Endothelial cell of umbilical vein (primary cell): ENCODE measurements around the gene ZNF524. TPM values are rescaled to one million over a fixed set of nuclear protein-coding genes. Genes with fewer than 3 reads are reported as not detected.
A peak's percentile ranks its signal among the peaks of the same experiment; 100 is the strongest.

Source experiments
- BruUV-seq: library from RNA; stranded (reverse); fragments of 400-500 nt; replicated peaks from 2 replicates; lab custom pipeline; 2021; lab: Mats Ljungman, UMichigan
- CTCF ChIA-PET: fragments of 300-600, 350-600 bp; sonication (Branson Sonifier 250); formaldehyde crosslinking; loops from one replicate; lab custom pipeline; 2021; ENCODE audit warnings: antibody characterized with exemption, inconsistent platforms; lab: Charles Lee
- POLR2A ChIA-PET: fragments of 300-600, 350-600 bp; sonication (Branson Sonifier 250); formaldehyde crosslinking; loops from one replicate; lab custom pipeline; 2021; ENCODE audit warnings: antibody characterized with exemption, inconsistent platforms; lab: Charles Lee
- DNase-seq: peaks from one replicate; pipeline ENCODE4 v3.0.0-alpha.2; 2011; ENCODE audit warnings: low read depth, low spot score
- FAIRE-seq: peaks from 2 replicates; lab custom pipeline; 2011; peaks lifted over from hg19 to GRCh38; lab: Jason Lieb, UNC
- H2AFZ ChIP-seq: 2 replicates; pipeline ENCODE4 v1.6.0; 2012; ENCODE audit warnings: low read depth, low read length, control low read depth, inconsistent platforms
- H3K27ac ChIP-seq: 2 replicates; pipeline ENCODE4 v1.5.1; 2011; ENCODE audit warnings: low read depth, mild to moderate bottlenecking, control low read depth, low read length, moderate library complexity; ENCODE audit not compliant: insufficient read depth
- H3K27me3 ChIP-seq, 2 experiments: 2 replicates each; pipeline versions ENCODE4 v1.6.0 to v1.6.1; 2011; ENCODE audit warnings: low read length in 2 of 2, mixed read lengths in 1 of 2; ENCODE audit not compliant: control insufficient read depth in 2 of 2, insufficient read depth in 2 of 2
- H3K36me3 ChIP-seq, 2 experiments: 2 replicates in 1 of 2; 3 replicates in 1 of 2; pipeline ENCODE4 v1.5.1; 2011; ENCODE audit warnings: low read length in 2 of 2, mild to moderate bottlenecking in 1 of 2, moderate library complexity in 1 of 2; ENCODE audit not compliant: control insufficient read depth in 2 of 2, insufficient read depth in 2 of 2; ENCODE audit errors: extremely low read depth in 1 of 2
- H3K4me1 ChIP-seq: 3 replicates; pipeline ENCODE4 v1.5.1; 2011; ENCODE audit warnings: mild to moderate bottlenecking, low read length; ENCODE audit not compliant: control insufficient read depth, insufficient read depth; ENCODE audit errors: extremely low read depth
- H3K4me2 ChIP-seq: 2 replicates; pipeline ENCODE4 v1.6.1; 2011; ENCODE audit warnings: low read length, control low read depth, mixed read lengths; ENCODE audit not compliant: insufficient read depth
- H3K4me3 ChIP-seq, 3 experiments: fragments of 200-600 bp in 1 of 3; sonication (generic), shearing (Covaris generic) in 1 of 3; replicated peaks in 1 of 3; 2 replicates each; pipeline ENCODE4 v1.5.1; 2011 to 2016; ENCODE audit warnings: control low read depth in 3 of 3, low read length in 3 of 3, mild to moderate bottlenecking in 2 of 3, inconsistent platforms in 1 of 3, low read depth in 1 of 3, moderate library complexity in 1 of 3; ENCODE audit not compliant: insufficient read depth in 1 of 3
- H3K79me2 ChIP-seq: 2 replicates; pipeline ENCODE4 v1.6.0; 2012; ENCODE audit warnings: low read length, inconsistent platforms; ENCODE audit not compliant: control insufficient read depth, insufficient read depth
- H3K9ac ChIP-seq: replicated peaks from 2 replicates; pipeline ENCODE3; 2011; ENCODE audit warnings: low read length, control low read depth; ENCODE audit not compliant: insufficient read depth; ENCODE audit errors: extremely low read depth
- H3K9me1 ChIP-seq: replicated peaks from 3 replicates; pipeline ENCODE4 v1.6.0; 2011; ENCODE audit warnings: mild to moderate bottlenecking, low read length; ENCODE audit not compliant: control insufficient read depth, insufficient read depth; ENCODE audit errors: extremely low read depth
- H3K9me3 ChIP-seq: replicated peaks from 2 replicates; pipeline ENCODE4 v1.5.1; 2012; ENCODE audit warnings: low read length, inconsistent platforms; ENCODE audit not compliant: control insufficient read depth, insufficient read depth
- H4K20me1 ChIP-seq: replicated peaks from 2 replicates; pipeline ENCODE3; 2011; ENCODE audit warnings: mild to moderate bottlenecking, low read length; ENCODE audit not compliant: control insufficient read depth, insufficient read depth; ENCODE audit errors: extremely low read depth
- EZH2 ChIP-seq: IDR thresholded peaks from 2 replicates; pipeline ENCODE4 v1.6.1; 2012; ENCODE audit warnings: borderline replicate concordance, low read depth, mild to moderate bottlenecking, moderate library complexity, low read length, inconsistent platforms; ENCODE audit not compliant: severe bottlenecking
- FOS ChIP-seq: IDR thresholded peaks from 2 replicates; pipeline ENCODE4 v1.6.1; 2011; ENCODE audit warnings: mild to moderate bottlenecking, low read length, moderate library complexity, borderline replicate concordance; ENCODE audit not compliant: insufficient read depth
- GATA2 ChIP-seq: IDR thresholded peaks from 2 replicates; pipeline ENCODE4 v1.7.0; 2011; ENCODE audit warnings: low read depth, mild to moderate bottlenecking, moderate library complexity, mixed read lengths, low read length; ENCODE audit not compliant: insufficient read length, insufficient read depth
- JUN ChIP-seq: IDR thresholded peaks from 2 replicates; pipeline ENCODE4 v1.6.1; 2011; ENCODE audit warnings: borderline replicate concordance, low read depth; ENCODE audit not compliant: insufficient read length, insufficient read depth
- MYC ChIP-seq: IDR thresholded peaks from one replicate; pipeline ENCODE4 v1.6.1; 2011; ENCODE audit warnings: mild to moderate bottlenecking, low read depth, low read length
- POLR2A ChIP-seq: IDR thresholded peaks from 2 replicates; pipeline ENCODE4 v1.6.1; 2012; ENCODE audit warnings: low read depth, mild to moderate bottlenecking, control low read depth, low read length
- POLR2AphosphoS5 ChIP-seq: IDR thresholded peaks from 2 replicates; pipeline ENCODE4 v1.6.1; 2012; ENCODE audit warnings: low read depth, mild to moderate bottlenecking, control low read depth, low read length, moderate library complexity; ENCODE audit not compliant: insufficient read depth
- dilution Hi-C: fragments of 300-500 bp; cut with MboI; formaldehyde crosslinking; loops from one replicate; pipeline ENCODE4 v1.15.0; 2019; ENCODE audit warnings: low sequenced_read_pairs; ENCODE audit not compliant: extremely low pct_ligation_motif_present
- intact Hi-C: fragments of 100-400 bp; cut with micrococcal nuclease; formaldehyde crosslinking; loops from one replicate; pipeline ENCODE4 v1.10.0; 2022
- polyA plus RNA-seq, 4 experiments: library from polyadenylated mRNA; depleted of rRNA in 3 of 4; stranded (reverse) in 3 of 4; unstranded in 1 of 4; fragments of >200 nt; gene quantifications; 2 replicates each; pipeline versions ENCODE4 v1.2.1 to v1.2.3, GENCODE V29; 2011 to 2012; ENCODE audit warnings: missing spikeins in 1 of 4
- total RNA-seq: library from RNA; stranded (reverse); gene quantifications from 2 replicates; pipeline ENCODE4 v1.2.3, GENCODE V29; 2021
- TF ChIP-seq, protein P1 (sequence below), 2 donors: IDR thresholded peaks; 1 replicate in 1 of 2; 2 replicates in 1 of 2; pipeline ENCODE4 v1.5.1; 2011; ENCODE audit warnings: low read length in 2 of 2, mild to moderate bottlenecking in 2 of 2, moderate library complexity in 2 of 2, control low read depth in 1 of 2, inconsistent platforms in 1 of 2, low read depth in 1 of 2; ENCODE audit not compliant: insufficient read depth in 1 of 2; ENCODE audit errors: extremely low read depth in 1 of 2
- TF ChIP-seq, protein P2 (sequence below): IDR thresholded peaks from 2 replicates; pipeline ENCODE4 v1.6.1; 2011; ENCODE audit not compliant: insufficient read depth, insufficient read length

ZNF524 gene
- total and polyA plus RNA-seq, 2 donors (not counting 3 experiments of a cell fraction or from before 2014, with no cell fraction given), result 15.2 to 15.4 TPM

DNA sequence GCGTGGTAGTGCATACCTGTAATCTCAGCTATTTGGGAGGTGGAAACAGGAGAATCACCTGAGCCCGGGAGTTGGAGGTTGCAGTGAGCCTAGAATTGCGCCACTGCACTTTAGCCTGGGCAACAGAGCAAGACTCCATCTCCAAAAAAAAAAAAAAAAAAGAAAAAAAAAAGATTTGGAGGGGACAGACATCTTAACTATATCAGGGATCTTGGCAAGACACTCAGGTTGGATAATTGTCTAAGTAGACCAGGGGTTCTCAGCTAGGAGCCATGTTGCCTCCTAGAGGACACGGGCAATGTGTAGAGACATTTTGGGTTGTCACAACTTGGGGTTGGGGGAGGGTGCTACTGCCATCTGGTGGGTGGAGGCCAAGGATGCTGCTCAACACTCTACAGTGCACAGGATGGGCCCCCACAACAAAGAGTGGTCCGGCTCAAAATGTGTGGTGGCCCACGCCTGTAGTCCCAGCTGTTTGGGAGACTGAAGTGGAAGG lies 38.8 kb downstream of the ZNF524 start:
- ChIA-PET POLR2A (no interaction called here), CTCF (interaction anchor here (0.9 to 1.4 kb wide), 5 partner anchors 9 to 171 kb away, joined by 3 to 6 read pairs (median 5); partner anchors contain the start of genes CCDC106 and ZNF784)
- FAIRE-seq (peak; percentile 70), DNase-seq (no peak)
- H3K27me3 ChIP-seq, result no peaks in the 10 kb centered on the region
- H2AFZ ChIP-seq, result no peak overlapping the region
- no peaks in the 10 kb centered on the region for H3K9me3 ChIP-seq
- no peak overlapping the region for H3K4me2 ChIP-seq
- H3K9ac ChIP-seq, result no peak overlapping the region
- TF ChIP-seq POLR2A, result no peak
- TF ChIP-seq, protein P1, sequence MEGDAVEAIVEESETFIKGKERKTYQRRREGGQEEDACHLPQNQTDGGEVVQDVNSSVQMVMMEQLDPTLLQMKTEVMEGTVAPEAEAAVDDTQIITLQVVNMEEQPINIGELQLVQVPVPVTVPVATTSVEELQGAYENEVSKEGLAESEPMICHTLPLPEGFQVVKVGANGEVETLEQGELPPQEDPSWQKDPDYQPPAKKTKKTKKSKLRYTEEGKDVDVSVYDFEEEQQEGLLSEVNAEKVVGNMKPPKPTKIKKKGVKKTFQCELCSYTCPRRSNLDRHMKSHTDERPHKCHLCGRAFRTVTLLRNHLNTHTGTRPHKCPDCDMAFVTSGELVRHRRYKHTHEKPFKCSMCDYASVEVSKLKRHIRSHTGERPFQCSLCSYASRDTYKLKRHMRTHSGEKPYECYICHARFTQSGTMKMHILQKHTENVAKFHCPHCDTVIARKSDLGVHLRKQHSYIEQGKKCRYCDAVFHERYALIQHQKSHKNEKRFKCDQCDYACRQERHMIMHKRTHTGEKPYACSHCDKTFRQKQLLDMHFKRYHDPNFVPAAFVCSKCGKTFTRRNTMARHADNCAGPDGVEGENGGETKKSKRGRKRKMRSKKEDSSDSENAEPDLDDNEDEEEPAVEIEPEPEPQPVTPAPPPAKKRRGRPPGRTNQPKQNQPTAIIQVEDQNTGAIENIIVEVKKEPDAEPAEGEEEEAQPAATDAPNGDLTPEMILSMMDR (IDR thresholded peaks at IDR 0.05; ENCODE audit: extremely low read depth in 1 of 2, insufficient read depth in 1 of 2, low read depth in 1 of 2, low read length in 2 of 2), result peak; percentile 45 to 47
- no peak for TF ChIP-seq EZH2
- peaks cover 28% of the 10 kb centered on the region for H3K79me2 ChIP-seq
- intact Hi-C loops, result no loop called here
- H3K36me3 ChIP-seq, result no peaks in the 10 kb centered on the region
- H3K9me1 ChIP-seq, result no peaks in the 10 kb centered on the region
- no TSS peak for BruUV-seq
- no peak overlapping the region for H3K4me3 ChIP-seq
- H3K27ac ChIP-seq, result no peak overlapping the region
- dilution Hi-C loops, result no loop called here
- peaks cover 30% of the 10 kb centered on the region for H3K4me1 ChIP-seq
- no peaks in the 10 kb centered on the region for H4K20me1 ChIP-seq

DNA sequence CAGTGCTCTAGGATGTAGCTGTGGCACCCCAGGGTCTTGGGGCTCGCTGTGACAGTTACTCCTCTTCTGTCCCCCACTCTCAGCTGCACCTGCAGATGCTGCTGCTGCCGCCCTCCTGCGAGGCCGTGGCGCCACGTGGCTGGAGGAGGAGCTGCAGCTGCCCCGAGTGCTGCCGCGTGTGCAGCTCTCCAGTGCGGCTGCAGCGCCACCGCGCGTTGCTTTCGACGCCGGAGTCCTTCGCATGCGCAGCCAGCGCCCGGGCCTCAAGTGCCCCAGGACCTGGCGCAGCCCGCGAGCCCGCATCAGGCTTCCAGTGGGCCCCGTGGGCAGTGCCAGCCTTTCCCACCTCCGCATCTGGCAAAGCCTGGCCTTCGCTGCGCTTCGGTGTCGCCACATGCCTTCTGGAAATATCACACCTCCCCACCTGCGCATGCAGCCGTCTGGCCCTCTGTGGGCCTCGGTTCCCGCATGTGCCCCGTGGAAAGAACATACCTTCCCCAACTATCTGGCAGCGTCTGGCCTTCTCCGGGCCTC lies 40.0 kb downstream of the ZNF524 start:
- Histone ChIP-seq H3K9me1 (no peaks in the 10 kb centered on the region), H3K27ac (peak overlapping the region; percentile 52), H2AFZ (peak overlapping the region; percentile 64), H3K9me3 (no peaks in the 10 kb centered on the region), H3K79me2 (peaks cover 37% of the 10 kb centered on the region), H3K36me3 (peaks cover 0 to 5% of the 10 kb centered on the region in 2 experiments), H3K27me3 (no peaks in the 10 kb centered on the region), H3K4me1 (peaks cover 32% of the 10 kb centered on the region), H3K9ac (peak overlapping the region; percentile 41), H3K4me3 (peak overlapping the region; percentile 36 to 75 (median 59)), H4K20me1 (no peaks in the 10 kb centered on the region), H3K4me2 (peak overlapping the region; percentile 63)
- DNase-seq, result peak; percentile 80
- intact Hi-C loops, result loop anchor here (1.0 to 5.0 kb wide), 2 partner anchors 13 to 553 kb away; no protein-coding TSS in a partner anchor
- dilution Hi-C loops, result no loop called here
- FAIRE-seq, result peak; percentile 28
- no TSS peak for BruUV-seq
- ChIA-PET CTCF (interaction anchor here (0.6 to 1.4 kb wide), 7 partner anchors 13 to 173 kb away, joined by 3 to 6 read pairs (median 4); partner anchors contain the start of gene ZNF784), POLR2A (no interaction called here)
- TF ChIP-seq, protein P1 (IDR thresholded peaks at IDR 0.05; ENCODE audit: extremely low read depth in 1 of 2, insufficient read depth in 1 of 2, low read depth in 1 of 2, low read length in 2 of 2), result peak; percentile 55 to 73
- TF ChIP-seq GATA2 (no peak), FOS (no peak), POLR2A (no peak), MYC (peak; percentile 92), EZH2 (no peak), POLR2AphosphoS5 (peak; percentile 54), JUN (no peak)
- TF ChIP-seq, protein P2, sequence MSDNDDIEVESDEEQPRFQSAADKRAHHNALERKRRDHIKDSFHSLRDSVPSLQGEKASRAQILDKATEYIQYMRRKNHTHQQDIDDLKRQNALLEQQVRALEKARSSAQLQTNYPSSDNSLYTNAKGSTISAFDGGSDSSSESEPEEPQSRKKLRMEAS, result peak; percentile 95
